ENCODE measurements around the gene SCYL1.

DNA sequence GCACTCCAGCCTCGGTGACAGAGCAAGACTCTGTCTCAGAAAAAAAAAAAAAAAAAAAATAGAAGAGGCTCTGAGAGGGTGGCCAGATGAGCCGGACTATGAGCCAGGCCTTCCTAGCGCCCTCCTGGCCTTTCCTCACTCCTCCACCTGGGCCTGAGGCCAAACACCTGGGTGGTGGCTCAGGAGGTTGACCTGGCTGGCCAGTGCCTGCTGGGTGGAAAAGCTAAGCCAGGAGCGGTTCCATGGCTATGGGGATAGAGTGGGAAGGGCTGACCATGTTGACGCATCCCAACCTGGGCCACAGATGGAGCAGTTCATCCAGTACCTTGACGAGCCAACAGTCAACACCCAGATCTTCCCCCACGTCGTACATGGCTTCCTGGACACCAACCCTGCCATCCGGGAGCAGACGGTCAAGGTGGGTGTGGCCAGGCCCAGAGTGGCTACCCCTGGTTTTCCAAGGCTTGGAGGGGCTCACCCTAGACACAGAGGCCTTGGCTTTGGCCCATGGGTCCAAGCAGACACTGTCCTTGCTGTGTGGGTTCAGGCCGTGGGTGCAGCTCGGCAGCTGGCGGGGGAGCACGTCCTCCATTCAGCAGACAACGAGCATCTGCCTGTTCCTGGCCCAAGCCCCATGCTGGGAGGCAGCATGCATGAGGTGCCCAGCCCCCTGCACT lies 7.6 kb downstream of the SCYL1 start:
- no peak for TF ChIP-seq EZH2 (IDR thresholded peaks at IDR 0.05; ENCODE audit: low read length)
- TF ChIP-seq, protein P1, sequence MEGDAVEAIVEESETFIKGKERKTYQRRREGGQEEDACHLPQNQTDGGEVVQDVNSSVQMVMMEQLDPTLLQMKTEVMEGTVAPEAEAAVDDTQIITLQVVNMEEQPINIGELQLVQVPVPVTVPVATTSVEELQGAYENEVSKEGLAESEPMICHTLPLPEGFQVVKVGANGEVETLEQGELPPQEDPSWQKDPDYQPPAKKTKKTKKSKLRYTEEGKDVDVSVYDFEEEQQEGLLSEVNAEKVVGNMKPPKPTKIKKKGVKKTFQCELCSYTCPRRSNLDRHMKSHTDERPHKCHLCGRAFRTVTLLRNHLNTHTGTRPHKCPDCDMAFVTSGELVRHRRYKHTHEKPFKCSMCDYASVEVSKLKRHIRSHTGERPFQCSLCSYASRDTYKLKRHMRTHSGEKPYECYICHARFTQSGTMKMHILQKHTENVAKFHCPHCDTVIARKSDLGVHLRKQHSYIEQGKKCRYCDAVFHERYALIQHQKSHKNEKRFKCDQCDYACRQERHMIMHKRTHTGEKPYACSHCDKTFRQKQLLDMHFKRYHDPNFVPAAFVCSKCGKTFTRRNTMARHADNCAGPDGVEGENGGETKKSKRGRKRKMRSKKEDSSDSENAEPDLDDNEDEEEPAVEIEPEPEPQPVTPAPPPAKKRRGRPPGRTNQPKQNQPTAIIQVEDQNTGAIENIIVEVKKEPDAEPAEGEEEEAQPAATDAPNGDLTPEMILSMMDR (optimal IDR thresholded peaks at IDR 0.05 in 1 of 3, IDR thresholded peaks at IDR 0.05 in 1 of 3, conservative IDR thresholded peaks at IDR 0.05 in 1 of 3; ENCODE audit: extremely low read depth in 1 of 3, insufficient read depth in 2 of 3, low read length in 3 of 3), result no peak
